ENCODE results near the gene MAPKAPK3. TPM values are rescaled to one million over a fixed set of nuclear protein-coding genes. Genes with fewer than 3 reads are reported as not detected.

MAPKAPK3 gene
- total RNA-seq, 1 experiment from 2014 or later = 40.1 TPM

- Mint-ChIP-seq H3K27ac (ENCODE audit: unreplicated experiment) (no peak overlapping the region), H3K36me3 (ENCODE audit: insufficient read depth, unreplicated experiment) (peaks cover 1% of the 10 kb centered on the region), H3K27me3 (ENCODE audit: insufficient read depth, unreplicated experiment) (peaks cover 3% of the 10 kb centered on the region), H3K4me3 (ENCODE audit: unreplicated experiment) (no peak overlapping the region), H3K9me3 (ENCODE audit: unreplicated experiment) (no peaks in the 10 kb centered on the region), H3K4me1 (ENCODE audit: low read depth, unreplicated experiment) (no peaks in the 10 kb centered on the region)
- Histone ChIP-seq H3K36me3 (ENCODE audit: control insufficient read depth, insufficient read depth, low read length) (no peaks in the 10 kb centered on the region), H3K4me3 (ENCODE audit: low read depth, low read length) (no peak overlapping the region), H3K27me3 (replicated peaks; ENCODE audit: control insufficient read depth, insufficient read depth, low read length) (no peaks in the 10 kb centered on the region), H3K9me3 (no peaks in the 10 kb centered on the region), H3K4me1 (no peaks in the 10 kb centered on the region)
- no TSS peak for BruUV-seq (replicated peaks)
- intact Hi-C loops (cut with micrococcal nuclease; ENCODE audit: unreplicated experiment) = no loop called here
- no peak for DNase-seq
- no peak for TF ChIP-seq CTCF (IDR thresholded peaks at IDR 0.05; ENCODE audit: insufficient read depth in 1 of 2, low read depth in 1 of 2, low read length in 1 of 2, severe bottlenecking in 1 of 2, unreplicated experiment in 1 of 2)
- POLR2A ChIA-PET = no interaction called here
- CTCF ChIA-PET = interaction anchor here (0.5 kb wide), 1 partner anchor 502 kb away, joined by 4 read pairs; no protein-coding TSS in a partner anchor
Measured at GRCh38 chr3:50657407-50657806, 40.5 kb downstream of the MAPKAPK3 start.

GRCh38 chr3:50657816-50658215 lies 40.9 kb downstream of the MAPKAPK3 start:
- Histone ChIP-seq H3K4me3 (ENCODE audit: low read depth, low read length) (no peak overlapping the region), H3K27me3 (replicated peaks; ENCODE audit: control insufficient read depth, insufficient read depth, low read length) (no peaks in the 10 kb centered on the region), H3K9me3 (no peaks in the 10 kb centered on the region), H3K36me3 (ENCODE audit: control insufficient read depth, insufficient read depth, low read length) (no peaks in the 10 kb centered on the region), H3K4me1 (no peaks in the 10 kb centered on the region)
- no peak for DNase-seq
- no peak for TF ChIP-seq CTCF (IDR thresholded peaks at IDR 0.05; ENCODE audit: insufficient read depth in 1 of 2, low read depth in 1 of 2, low read length in 1 of 2, severe bottlenecking in 1 of 2, unreplicated experiment in 1 of 2)
- Mint-ChIP-seq H3K9me3 (ENCODE audit: unreplicated experiment) (no peaks in the 10 kb centered on the region), H3K36me3 (ENCODE audit: insufficient read depth, unreplicated experiment) (no peaks in the 10 kb centered on the region), H3K27me3 (ENCODE audit: insufficient read depth, unreplicated experiment) (peaks cover 3% of the 10 kb centered on the region), H3K27ac (ENCODE audit: unreplicated experiment) (no peak overlapping the region), H3K4me1 (ENCODE audit: low read depth, unreplicated experiment) (no peaks in the 10 kb centered on the region), H3K4me3 (ENCODE audit: unreplicated experiment) (no peak overlapping the region)
- ChIA-PET POLR2A (no interaction called here), CTCF (interaction anchor here (0.5 kb wide), 1 partner anchor 501 kb away, joined by 4 read pairs; no protein-coding TSS in a partner anchor)
- BruUV-seq (replicated peaks) = no TSS peak
- intact Hi-C loops (cut with micrococcal nuclease; ENCODE audit: unreplicated experiment) = no loop called here

GRCh38 chr3:50658416-50658815 lies 41.5 kb downstream of the MAPKAPK3 start:
- BruUV-seq (replicated peaks) = no TSS peak
- POLR2A ChIA-PET = no interaction called here
- no peaks in the 10 kb centered on the region for H3K4me1 ChIP-seq
- Mint-ChIP-seq H3K36me3 (ENCODE audit: insufficient read depth, unreplicated experiment) (no peaks in the 10 kb centered on the region), H3K4me1 (ENCODE audit: low read depth, unreplicated experiment) (no peaks in the 10 kb centered on the region), H3K27me3 (ENCODE audit: insufficient read depth, unreplicated experiment) (peaks cover 3% of the 10 kb centered on the region), H3K4me3 (ENCODE audit: unreplicated experiment) (no peak overlapping the region), H3K27ac (ENCODE audit: unreplicated experiment) (no peak overlapping the region), H3K9me3 (ENCODE audit: unreplicated experiment) (no peaks in the 10 kb centered on the region)
- no peaks in the 10 kb centered on the region for H3K36me3 ChIP-seq (ENCODE audit: control insufficient read depth, insufficient read depth, low read length)
- intact Hi-C loops (cut with micrococcal nuclease; ENCODE audit: unreplicated experiment) = no loop called here
- H3K27me3 ChIP-seq (replicated peaks; ENCODE audit: control insufficient read depth, insufficient read depth, low read length) = no peaks in the 10 kb centered on the region
- CTCF ChIA-PET = no interaction called here
- H3K9me3 ChIP-seq = no peaks in the 10 kb centered on the region
- H3K4me3 ChIP-seq (ENCODE audit: low read depth, low read length) = no peak overlapping the region
- DNase-seq = no peak
- no peak for TF ChIP-seq CTCF (IDR thresholded peaks at IDR 0.05; ENCODE audit: insufficient read depth in 1 of 2, low read depth in 1 of 2, low read length in 1 of 2, severe bottlenecking in 1 of 2, unreplicated experiment in 1 of 2)

All from Caco-2 (cell line).